Right lobe of liver (tissue), 6 donors: ENCODE results near the gene NRL. TPM values are rescaled to one million over a fixed set of nuclear protein-coding genes. Genes with fewer than 3 reads are reported as not detected.

Source experiments
- ATAC-seq, 4 donors: fragments of 200-7000 bp; cut with Tn5 transposase; one replicate each; pipeline ENCODE4 v1.9.1; 2020; ENCODE audit warnings: mild to moderate bottlenecking in 4 of 4, moderate library complexity in 4 of 4
- DNase-seq, 3 donors: peaks; one replicate each; pipeline ENCODE4 v3.0.0-alpha.2; 2020
- H3K27ac ChIP-seq, 3 donors: fragments of 200-600 bp; one replicate each; pipeline ENCODE4 v1.8.0; 2022
- H3K27me3 ChIP-seq, 2 donors: fragments of 200-600 bp; one replicate each; pipeline ENCODE4 v1.8.0; 2022
- H3K36me3 ChIP-seq, 4 donors: fragments of 200-600 bp; sonication (generic) in 1 of 4; one replicate each; pipeline versions ENCODE4 v1.5.1 to v1.8.0; 2017 to 2022; ENCODE audit warnings: control low read depth in 1 of 4
- H3K4me1 ChIP-seq, 4 donors: fragments of 200-600 bp; sonication (generic) in 1 of 4; one replicate each; pipeline versions ENCODE4 v1.5.1 to v1.8.0; 2017 to 2022; ENCODE audit warnings: control low read depth in 1 of 4
- H3K4me3 ChIP-seq, 3 donors: fragments of 200-600 bp; one replicate each; pipeline ENCODE4 v1.8.0; 2022
- H3K9me3 ChIP-seq, 4 donors: fragments of 200-600 bp; sonication (generic) in 1 of 4; one replicate each; pipeline versions ENCODE4 v1.5.1 to v1.8.0; 2017 to 2022; ENCODE audit warnings: control low read depth in 1 of 4
- CTCF ChIP-seq, 4 donors: fragments of 200-600 bp in 3 of 4; fragments of 450-650 bp in 1 of 4; IDR thresholded peaks; one replicate each; pipeline versions ENCODE4 v1.5.1 to v1.8.0; 2016 to 2022; ENCODE audit warnings: antibody characterized with exemption in 4 of 4, mild to moderate bottlenecking in 2 of 4
- POLR2A ChIP-seq: fragments of 450-650 bp; IDR thresholded peaks from one replicate; pipeline ENCODE4 v1.6.1; 2017; ENCODE audit warnings: antibody characterized with exemption, mild to moderate bottlenecking
- WGBS: methylation state at CpG from one replicate; pipeline ENCODE4 v1.1.6; 2018; ENCODE audit warnings: low coverage, low lambda C conversion rate; ENCODE audit not compliant: insufficient coverage; ENCODE audit errors: missing lambda C conversion rate; 5-methylcytosine and 5-hydroxymethylcytosine counted together
- intact Hi-C, 2 donors: fragments of 100-400 bp; cut with DNase I; formaldehyde crosslinking; loops; one replicate each; pipeline versions ENCODE4 v1.11.2 to v1.14.1; 2022
- total RNA-seq, 6 experiments: library from RNA; depleted of rRNA in 2 of 6; stranded (reverse); fragments of >200 nt in 2 of 6; fragmentation: NEBNext Ultra II Directional in 3 of 6; extraction: Animal tissue kit (Norgen Biotek cat#: 25700) in 3 of 6; gene quantifications; one replicate each; pipeline versions ENCODE4 v1.1.0 to v1.2.4, GENCODE V29; 2016 to 2023
- donor health status: DM: no; HTN: yes; CAD: no.
- donor health status: DM: no; HTN: no; CAD: no.
- donor health status: DM: no; HTN: no; CAD: no.
- donor health status: DM: no; HTN: yes; CAD: no.
- donor health status: DM: no; HTN: yes; CAD: no.

NRL gene
- total RNA-seq, 6 experiments from 2014 or later: 1.4 to 2.9 (median 2.1) TPM

GRCh38 chr14:24083462-24083861 is 31.3 kb downstream of the NRL start:
- no peaks in the 10 kb centered on the region for H3K9me3 ChIP-seq
- no peaks in the 10 kb centered on the region for H3K27me3 ChIP-seq
- DNase-seq (no peak), ATAC-seq (peak in 1 of 4 donors; percentile 11)
- 35% methylated on average over 3 of the region's 3 CpGs for WGBS
- no peaks in the 10 kb centered on the region for H3K36me3 ChIP-seq
- intact Hi-C loops: no loop called here
- no peak overlapping the region for H3K4me3 ChIP-seq
- H3K4me1 ChIP-seq: peaks cover 0 to 14% (median 5%) of the 10 kb centered on the region in 4 donors
- no peak overlapping the region for H3K27ac ChIP-seq
- no peak for TF ChIP-seq CTCF (IDR thresholded peaks at IDR 0.05)
- TF ChIP-seq POLR2A: no peak

- WGBS: no CpG with 5 or more reads among the region's 5 CpGs
- H3K36me3 ChIP-seq: no peaks in the 10 kb centered on the region
- no peak for ATAC-seq
- H3K27ac ChIP-seq: no peak overlapping the region
- H3K4me1 ChIP-seq: peaks cover 0 to 14% (median 5%) of the 10 kb centered on the region in 4 donors
- no peaks in the 10 kb centered on the region for H3K9me3 ChIP-seq
- DNase-seq: no peak
- intact Hi-C loops: no loop called here
- no peak for TF ChIP-seq POLR2A
- no peak for TF ChIP-seq CTCF (IDR thresholded peaks at IDR 0.05)
- H3K4me3 ChIP-seq: no peak overlapping the region
- no peaks in the 10 kb centered on the region for H3K27me3 ChIP-seq
Measured at GRCh38 chr14:24082411-24083080, 32.2 kb downstream of the NRL start.

GRCh38 chr14:24081739-24082211 is 33.0 kb downstream of the NRL start:
- Histone ChIP-seq H3K27me3 (no peaks in the 10 kb centered on the region), H3K27ac (peak overlapping the region; percentile 51 to 69 (median 60)), H3K9me3 (no peaks in the 10 kb centered on the region), H3K4me3 (peak overlapping the region; percentile 62 to 69 (median 64)), H3K36me3 (no peaks in the 10 kb centered on the region), H3K4me1 (peaks cover 0 to 14% (median 5%) of the 10 kb centered on the region in 4 donors)
- intact Hi-C loops: no loop called here
- TF ChIP-seq POLR2A (peak; percentile 12), CTCF (IDR thresholded peaks at IDR 0.05) (no peak)
- 30% methylated on average over 13 of the region's 26 CpGs for WGBS
- no peak for ATAC-seq
- DNase-seq: no peak

- Histone ChIP-seq H3K9me3 (no peaks in the 10 kb centered on the region), H3K27me3 (no peaks in the 10 kb centered on the region), H3K27ac (peak overlapping the region; percentile 51 to 69 (median 60)), H3K4me1 (peaks cover 0 to 14% (median 5%) of the 10 kb centered on the region in 4 donors), H3K36me3 (no peaks in the 10 kb centered on the region), H3K4me3 (peak overlapping the region; percentile 62 to 69 (median 64))
- intact Hi-C loops: no loop called here
- ATAC-seq (peak; percentile 87 to 92 (median 90)), DNase-seq (peak; percentile 76 to 89 (median 80))
- WGBS: 0% methylated on average over 7 of the region's 74 CpGs
- TF ChIP-seq POLR2A: peak; percentile 72
- TF ChIP-seq CTCF (IDR thresholded peaks at IDR 0.05): no peak
Measured at GRCh38 chr14:24080888-24081738, 33.6 kb downstream of the NRL start.
